GM18508 (cell line): ENCODE results near the gene DGAT2.

ENCODE experiments used
- ATAC-seq: cut with Tn5 transposase; IDR thresholded peaks from one replicate; pipeline ENCODE4 v1.9.1; 2021; ENCODE audit warnings: moderate number of reproducible peaks; ENCODE audit not compliant: insufficient read depth, unreplicated experiment

DGAT2 gene

DNA sequence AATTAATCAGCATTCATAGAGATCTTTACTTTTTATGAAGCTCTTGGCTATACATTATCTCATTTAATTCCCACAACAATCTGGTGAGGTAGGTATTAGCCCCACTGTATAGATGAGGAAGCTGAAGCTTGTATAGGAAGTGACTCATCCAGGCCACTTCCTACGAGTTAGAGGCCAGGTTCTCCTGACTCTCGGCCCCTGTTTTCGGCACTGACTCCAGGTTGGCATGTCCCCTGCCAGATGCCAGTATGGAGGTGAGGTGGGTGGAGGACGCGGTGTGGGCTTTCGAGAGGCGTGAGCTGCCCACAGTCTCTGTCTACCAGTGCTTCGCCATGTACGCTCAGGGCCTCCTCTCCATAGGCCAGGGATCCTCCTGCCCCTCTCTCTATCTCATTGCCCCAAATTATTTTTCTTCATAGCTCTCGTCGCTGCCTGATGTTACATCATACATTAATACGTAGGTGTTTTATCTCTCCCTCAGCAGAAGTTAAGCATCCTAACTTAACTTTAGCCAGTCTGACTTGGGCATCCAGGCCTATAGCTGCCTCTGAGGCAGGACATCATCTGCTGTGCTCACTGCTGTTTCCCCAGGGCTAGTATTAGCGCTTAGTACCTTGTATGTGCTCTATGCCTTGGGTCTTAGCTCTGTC, 9.0 kb downstream of the DGAT2 start:
- no peak for ATAC-seq

DNA sequence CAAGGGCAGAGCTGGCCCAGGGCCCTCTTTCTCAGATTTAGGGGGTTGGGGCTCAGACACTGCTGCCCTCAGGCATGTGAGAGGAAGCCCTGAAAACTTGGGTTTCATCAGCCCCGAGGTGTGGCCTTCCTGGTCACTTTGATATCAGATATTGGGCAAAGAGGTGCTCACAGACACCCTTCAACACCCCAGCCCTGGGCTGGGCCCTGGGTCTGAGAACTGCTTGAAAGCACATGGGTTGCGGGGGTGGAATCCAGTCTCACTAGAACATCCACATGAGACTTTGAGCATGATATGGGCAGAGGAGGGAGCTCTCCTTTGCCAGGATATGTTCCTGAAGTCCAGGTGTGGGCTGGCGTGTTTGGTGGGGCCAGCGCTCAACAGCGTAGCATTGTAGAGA, 10.4 kb downstream of the DGAT2 start:
- ATAC-seq, result no peak

DNA sequence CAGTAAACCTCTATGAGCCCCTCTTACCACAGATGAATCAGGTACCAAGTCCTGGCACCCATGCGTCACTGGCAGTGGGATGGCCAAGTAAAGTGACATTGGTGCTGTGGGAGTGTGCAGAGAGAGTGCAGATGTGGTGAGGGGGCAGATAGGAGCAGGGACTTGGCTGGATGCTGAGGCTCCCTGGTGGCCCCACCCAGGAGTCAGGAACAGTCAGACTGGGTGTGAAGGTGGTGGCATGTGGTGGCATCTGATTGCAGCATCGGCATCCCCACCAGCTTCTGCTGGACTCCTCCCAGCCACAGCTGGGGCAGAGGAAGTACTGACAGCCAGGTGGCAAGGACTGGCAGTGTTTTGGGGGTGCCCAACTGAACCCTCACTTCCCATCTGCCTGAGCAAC, 11.4 kb downstream of the DGAT2 start:
- no peak for ATAC-seq

DNA sequence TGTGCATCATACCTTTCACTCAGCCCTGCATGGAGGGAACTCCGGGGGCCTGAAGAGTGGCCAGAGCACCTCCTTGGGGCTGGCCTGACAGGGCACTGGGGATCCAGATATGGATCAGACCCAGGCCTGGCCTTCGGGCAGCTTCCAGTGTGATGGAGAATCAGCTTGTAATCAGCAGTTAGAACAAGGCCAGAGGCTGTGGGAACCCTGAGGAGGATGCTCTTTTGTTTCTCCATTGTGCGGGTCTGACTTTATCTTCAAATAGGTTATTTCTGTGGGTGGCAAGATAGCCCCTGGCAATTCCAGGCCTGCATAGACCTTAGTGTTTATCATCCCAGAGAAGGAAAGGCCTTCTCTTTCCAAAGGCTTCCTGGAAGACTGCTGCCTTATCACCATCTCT, 12.3 kb downstream of the DGAT2 start:
- no peak for ATAC-seq

DNA sequence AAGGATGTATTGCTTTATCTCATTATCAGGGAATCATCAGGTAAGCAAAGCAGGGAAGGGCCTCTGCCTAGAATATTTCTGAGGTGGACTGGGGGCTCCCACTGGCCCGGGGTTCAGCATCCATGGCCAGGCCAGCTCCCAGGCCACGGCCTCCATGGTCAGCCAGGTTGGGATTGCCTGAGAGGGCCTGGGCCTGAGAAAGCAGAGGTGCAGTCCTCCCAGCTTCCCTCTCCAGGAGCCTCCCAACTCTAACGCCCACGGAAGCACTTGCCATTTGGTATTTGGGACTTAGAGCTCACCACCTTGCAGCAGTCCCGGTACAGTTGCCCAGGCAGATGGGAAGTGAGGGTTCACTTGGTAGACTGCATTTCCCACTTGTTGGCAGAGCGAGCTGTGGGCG, 12.7 kb downstream of the DGAT2 start:
- no peak for ATAC-seq

DNA sequence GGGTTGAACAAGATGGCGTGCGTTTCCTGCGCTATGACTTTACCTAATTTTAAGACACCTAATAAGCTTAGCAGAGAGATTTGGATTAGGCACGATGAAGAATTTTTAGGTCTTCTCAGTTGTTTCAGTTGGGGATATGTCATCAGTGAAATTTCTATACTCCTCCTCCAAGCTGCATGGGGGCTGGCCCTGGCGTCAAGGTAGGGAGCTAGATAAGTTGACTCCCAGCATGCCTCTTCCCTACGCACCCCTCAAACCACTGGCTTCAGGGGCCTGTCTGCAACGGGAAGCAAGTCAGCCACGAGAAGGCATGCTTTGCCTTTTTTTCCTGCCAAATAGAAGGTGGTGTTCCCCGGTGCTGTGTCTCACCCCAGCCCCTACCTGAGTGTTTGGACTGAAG, 13.3 kb downstream of the DGAT2 start:
- no peak for ATAC-seq

DNA sequence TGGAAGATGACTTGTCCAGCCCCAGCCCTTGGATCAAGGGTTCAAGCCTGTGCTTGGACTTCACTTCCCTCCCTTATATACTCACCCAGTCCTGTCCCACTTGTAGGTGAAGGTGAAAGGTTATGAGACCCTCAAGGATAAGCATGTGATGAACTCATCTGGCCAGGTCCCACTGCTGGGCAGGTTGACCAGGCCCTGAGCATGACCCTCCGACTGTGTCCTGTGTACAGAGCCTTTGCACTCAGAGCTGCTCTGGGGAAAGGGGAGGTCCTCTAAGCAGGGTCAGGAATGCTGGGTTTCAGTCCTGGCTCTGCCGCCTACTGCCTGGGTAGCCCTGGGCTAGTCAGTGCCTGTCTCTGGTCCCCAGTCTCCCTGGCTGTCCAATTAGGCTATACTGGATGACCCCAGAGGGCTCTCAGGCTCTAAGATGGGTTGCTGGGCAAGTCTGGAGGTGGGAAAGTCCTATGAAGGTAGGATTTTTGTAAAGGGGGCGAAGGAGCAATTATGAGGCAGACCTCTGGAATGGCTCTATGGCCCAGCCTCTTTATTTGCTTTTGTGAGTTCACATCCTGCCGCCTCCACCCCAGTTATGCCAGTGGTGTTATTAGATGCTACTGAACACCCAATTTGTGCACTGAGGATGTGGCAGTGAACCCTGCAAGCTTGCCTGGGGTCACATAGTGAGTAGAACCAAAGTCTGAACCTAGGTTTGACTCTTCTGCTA, 14.1 kb downstream of the DGAT2 start:
- ATAC-seq, result no peak

DNA sequence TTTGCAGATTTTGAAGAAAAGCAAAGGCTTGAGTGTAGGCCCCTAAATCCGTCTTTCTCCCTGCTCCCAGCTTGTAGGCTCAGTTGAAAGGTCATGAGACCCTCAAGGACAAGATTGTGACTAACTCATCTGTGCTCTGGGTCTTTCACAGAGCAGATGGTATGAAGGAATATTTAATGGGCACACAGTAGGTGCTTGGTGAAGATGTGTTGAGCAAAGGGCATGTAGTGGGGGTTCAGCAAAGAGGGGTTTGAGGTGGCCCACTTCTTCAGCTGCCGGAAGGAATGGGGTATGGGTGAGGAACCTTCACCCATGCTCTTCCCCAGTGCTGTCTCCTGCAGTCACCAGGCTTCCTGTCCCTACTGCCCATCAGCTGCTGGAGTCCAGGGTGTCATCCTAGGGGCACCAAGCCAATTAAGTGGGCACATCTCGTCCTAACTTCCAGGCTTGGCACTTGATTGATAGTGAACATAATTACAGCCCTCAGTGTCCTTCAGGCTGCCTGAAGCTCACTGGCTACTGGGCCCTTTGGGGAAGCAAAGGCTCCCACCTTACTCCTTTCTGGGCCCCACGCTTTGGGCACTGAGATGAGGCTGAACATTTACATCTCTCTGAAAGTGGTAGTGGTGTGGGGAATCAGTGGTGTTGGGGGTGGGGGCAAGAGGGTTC, 15.0 kb downstream of the DGAT2 start:
- no peak for ATAC-seq

DNA sequence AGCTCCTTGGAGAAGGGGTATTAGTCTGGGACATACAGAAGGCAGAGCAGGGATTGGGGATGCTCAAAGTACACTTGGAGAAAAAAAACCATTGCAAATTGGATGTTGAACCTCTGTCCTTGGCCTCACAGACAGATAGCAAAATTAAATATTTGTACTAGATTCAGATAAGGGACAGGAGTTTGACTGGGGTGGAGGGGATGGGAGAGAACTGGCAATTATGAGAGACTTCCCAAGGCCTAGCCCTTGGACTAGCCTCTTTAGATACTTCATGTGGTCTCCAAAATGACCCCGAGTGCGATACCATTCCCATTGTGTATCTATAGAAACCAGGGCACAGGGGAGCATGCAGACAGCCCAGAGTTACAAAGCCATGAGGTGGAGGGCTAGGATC, 15.5 kb downstream of the DGAT2 start:
- no peak for ATAC-seq

DNA sequence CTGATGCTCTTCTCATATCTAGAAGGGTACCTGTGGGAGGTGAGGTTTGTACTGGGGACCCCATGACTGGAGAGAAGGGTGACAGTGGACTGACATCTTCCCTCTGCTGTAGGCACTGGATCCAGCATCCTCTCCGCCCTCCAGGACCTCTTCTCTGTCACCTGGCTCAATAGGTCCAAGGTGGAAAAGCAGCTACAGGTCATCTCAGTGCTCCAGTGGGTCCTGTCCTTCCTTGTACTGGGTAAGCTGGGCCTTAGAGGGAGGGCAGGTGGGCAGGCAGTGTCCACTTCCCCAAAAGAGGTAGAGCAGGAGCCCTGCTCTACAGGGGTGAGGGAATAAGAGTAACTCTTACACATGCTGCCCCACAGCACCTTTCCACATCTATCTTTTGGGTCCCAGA, 15.9 kb downstream of the DGAT2 start:
- no peak for ATAC-seq

DNA sequence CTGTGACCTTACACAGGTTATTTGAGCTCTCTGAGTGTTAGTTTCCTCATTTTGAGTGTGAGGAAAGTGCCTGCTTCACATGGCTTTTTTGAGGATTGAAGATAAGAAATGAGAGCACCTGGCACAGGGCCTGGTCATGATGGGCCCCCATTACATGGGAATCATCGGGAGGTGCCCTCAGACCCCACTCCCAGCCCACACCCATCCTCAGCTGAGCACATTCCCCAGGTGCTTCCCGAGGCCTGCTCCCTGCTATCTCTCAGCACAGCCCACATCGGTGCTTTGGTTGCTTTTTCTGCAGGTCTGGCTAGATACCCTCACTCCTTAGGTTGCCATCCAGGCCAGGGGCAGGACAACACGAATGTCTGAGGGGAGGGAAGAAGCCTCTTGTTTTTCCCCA, 16.6 kb downstream of the DGAT2 start:
- ATAC-seq, result no peak

DNA sequence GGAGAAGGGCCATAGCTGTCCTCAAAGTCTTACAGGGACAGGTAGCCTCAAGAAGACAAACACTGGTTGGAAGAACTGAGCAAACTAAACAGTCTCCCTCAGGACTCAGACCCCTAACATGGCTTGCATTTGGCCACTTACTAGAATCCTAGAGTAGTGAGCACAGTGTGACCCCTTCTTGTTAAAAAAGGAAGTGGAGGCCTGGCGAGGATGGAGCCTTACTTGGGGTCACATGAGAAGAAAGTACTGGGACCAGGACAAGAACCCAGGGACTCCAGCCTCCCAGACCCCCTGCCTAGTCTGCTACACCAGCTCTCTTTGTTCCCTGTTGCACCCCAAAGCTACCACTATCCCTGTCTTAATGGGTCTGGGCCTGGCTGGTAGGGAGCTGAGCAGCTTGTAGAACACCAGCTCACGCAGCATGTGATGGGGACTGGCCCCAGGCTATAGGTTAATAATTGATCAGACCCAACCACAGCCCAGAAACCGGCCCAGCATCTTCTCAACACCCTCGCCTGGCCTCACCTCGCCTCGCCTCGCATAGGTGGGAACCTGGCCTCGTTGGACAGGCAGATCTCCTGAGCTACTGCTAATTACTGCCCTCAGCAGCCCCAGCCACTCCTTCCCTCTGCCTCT, 17.6 kb downstream of the DGAT2 start:
- no peak for ATAC-seq

DNA sequence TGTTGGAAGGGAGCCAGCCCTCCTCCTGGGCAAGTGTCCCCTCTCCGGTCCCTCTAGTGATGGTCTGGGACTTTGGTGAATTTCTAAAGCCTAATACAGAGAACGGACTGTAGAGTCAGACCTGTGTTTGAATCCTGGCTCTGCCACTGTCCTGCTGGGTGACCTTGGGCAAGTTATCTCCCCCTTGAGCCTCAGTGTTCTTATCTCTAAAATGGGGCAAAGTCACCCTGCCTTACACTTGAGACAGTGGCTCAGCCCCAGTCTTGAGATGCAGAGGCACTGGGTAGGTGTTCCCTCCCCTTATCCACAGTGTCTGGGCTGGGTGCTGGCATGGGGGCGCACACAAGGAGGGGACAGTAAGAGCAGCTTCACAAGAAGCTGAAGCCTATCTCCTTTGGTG, 20.9 kb downstream of the DGAT2 start:
- no peak for ATAC-seq

DNA sequence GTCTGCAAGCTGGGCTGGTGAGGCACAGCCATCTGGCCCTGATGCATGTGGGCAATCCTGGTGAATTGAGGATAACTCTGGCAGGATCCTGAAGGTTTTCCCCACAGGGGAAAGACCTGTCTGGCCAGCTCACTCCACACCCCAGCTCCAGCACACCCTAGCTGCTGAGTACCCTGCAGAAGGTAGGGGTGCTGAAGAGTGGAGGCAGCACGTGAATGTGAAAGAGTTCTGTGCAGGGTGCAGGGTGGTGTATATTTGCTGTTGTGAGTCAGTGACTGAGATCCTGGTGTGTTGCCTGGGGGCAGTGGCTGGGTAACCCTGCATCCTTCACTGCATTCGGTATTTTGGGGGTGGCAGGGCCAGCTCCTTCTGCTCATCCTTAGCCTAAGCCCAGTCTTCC, 22.4 kb downstream of the DGAT2 start:
- ATAC-seq, result no peak

DNA sequence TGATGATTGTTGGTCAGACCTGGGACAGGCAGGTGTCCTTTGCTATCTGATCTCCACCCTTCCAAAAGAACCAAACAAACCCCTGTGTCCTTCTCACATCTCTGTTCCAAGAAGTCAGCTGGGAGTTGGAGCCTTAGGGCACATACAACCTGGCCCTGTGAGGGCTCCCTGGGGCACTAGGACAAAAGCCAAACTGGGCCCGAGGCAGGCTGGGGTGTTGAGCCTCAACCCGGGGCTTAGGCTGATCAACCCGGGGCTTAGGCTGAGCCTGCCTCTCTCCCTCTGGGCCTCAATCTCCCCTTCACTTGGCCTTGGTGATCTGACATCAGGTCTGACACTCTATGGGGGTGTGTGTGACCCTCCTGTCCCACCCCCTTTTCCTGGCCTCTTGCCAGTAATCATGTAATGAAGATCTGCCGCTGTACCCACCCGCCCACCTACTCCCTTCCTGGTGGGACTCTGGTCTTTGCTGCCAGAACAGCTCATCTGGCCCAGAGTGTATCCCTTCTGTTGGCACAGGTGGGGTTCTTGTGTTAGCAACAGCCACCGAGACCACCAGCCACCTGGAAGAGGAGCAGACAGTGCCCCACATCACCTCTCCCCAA, 23.7 kb downstream of the DGAT2 start:
- no peak for ATAC-seq

DNA sequence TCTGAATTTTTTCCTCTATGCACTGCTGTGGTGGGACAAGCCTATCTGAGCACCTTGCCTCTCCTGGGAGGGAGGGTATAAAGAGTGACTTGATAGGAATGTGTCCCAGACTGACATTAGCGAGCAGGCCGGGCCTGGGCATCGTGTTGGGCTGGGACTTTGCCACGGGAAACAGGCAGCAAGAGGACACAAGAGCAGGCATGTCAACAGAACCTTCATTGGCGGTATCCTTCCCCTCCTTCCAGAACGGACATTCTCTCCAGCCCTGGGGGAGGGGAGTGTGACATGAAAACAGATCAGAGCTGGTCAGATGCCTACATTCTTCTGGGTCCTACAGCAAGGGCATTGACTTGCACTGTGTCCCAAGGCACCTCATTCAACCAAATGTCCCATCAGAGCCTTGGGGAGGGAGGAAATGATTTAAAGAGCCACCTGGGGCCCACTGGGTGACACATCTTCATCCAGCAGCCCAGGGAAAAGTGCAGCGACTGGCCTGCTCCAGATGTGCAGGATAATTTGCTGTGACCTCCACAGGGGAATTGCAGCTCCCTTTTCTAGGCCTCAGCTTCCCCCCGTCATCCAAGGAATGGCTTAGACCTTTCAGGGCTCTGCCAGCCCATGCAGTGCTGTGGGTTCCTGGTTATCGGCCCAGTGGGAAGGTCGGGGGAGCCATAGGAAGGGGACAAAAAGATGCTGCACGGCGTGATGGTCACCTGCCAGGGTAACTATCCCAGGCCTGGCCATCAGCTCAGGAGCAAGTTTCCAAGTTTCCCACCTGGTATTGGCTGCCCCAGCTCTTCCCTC, 24.6 kb downstream of the DGAT2 start:
- ATAC-seq, result no peak

DNA sequence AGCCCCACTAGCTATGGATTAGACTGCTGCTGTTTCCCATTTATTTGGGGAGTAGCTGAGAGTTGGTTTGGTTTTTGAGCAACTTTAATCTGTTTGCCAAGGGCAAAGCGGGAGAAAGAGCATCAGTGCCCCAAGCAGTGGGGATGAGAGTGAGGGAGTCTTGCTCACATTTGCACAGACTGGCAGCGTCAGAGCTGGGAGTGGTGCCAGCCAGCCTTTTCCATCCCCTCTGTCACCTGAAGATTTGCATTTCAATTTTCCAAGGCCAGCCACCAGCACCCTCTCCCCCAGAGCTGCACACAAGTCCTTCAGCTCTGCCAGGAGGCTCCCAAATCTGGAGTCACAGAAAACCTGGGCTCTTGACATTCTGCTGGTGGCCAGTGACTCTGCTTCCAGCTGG, 25.4 kb downstream of the DGAT2 start:
- ATAC-seq, result no peak

DNA sequence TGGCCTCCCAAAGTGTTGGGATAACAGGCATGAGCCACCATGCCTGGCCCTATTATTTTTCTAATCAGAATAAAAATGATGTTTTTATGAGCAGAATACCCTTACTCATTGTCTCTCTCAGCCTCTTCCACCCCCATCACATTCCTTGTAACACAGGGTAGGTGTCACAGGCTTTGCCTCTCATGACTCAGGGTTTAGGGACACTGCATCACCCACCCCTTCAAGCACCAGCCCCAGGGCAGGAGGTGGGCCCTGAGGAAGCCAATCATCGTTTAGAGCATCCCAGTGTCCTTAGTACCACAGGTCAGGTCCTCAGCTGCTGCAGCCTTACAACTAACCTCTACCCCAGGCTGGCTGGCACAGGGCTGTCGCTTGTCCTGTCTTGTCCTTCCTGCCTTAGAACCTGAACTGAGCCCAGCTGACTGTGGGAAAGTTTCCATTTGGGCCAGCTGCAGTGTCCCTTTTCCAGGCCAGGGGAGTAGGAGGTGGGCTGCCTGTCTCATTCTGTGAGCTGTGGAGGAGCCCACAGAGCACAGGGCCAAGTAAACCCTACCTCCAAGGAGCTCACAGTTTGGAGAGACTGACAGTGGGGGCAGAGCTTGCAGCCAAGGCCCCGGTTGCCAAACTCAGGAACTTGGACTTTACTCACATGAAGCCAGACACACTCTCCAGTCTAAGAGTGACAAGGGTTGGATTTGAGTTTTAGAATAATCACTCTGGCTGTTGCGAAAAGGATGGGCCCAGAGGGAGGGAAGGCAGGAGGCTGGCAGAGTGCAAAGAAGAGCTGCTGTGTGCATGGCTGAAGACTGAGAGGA, 26.9 kb downstream of the DGAT2 start:
- ATAC-seq, result no peak

DNA sequence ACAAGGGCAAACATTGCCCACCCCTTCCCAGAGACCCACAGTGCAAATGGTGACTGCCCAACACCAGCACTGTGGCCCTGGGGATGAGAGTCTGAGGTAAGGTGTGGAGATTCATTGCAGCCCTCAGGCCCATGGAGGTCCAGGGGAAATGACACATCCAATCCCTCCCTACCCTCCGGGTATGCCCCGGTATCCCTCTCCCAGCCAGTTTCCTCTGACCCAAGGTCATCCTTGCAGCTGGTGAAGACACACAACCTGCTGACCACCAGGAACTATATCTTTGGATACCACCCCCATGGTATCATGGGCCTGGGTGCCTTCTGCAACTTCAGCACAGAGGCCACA, 27.5 kb downstream of the DGAT2 start:
- ATAC-seq, result no peak
